NCI-H1417 (cell line): ENCODE measurements around the gene GFAP.

Source experiments
- DNase-seq, 3 experiments: peaks; one replicate each; lab custom pipeline; 2025; lab: John Stamatoyannopoulos, UW

GFAP gene

DNA sequence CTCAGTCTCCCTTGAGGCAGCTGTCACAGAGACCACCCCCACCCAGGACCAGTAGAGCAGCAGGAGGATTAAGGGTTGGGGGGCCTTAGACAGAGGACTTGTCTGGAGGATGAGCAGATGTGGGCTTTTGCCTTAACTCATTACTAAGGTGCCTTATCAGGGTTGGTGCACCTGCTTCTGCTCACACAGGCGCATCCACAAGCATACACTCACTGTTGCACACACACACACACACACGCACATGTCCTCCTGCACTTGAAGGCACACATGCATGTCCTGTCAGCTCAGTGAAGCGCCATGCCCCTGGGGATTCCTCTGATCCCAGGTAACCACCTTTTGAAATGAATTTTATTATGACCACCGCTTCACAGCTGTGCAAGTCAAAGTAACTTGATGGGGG, 1.2 kb downstream of the GFAP start:
- DNase-seq = peak in 2 of 3 experiments; percentile 18 to 55

DNA sequence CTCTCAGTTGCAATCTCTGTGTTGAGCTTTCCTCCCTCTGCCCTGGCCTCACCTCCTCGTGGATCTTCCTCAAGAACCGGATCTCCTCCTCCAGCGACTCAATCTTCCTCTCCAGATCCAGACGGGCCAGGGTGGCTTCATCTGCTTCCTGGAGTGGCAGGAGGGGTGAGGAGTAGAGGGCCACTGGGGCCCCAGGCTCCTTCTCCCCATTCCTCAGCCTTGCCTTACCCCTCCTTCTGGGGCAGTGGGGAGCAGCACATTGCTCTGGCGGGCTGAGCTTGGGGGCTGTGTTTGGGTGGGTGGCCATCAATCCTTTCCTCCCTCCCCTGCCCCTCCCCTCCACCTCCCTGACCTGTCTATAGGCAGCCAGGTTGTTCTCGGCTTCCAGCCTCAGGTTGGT, 1.6 kb downstream of the GFAP start:
- DNase-seq = no peak

DNA sequence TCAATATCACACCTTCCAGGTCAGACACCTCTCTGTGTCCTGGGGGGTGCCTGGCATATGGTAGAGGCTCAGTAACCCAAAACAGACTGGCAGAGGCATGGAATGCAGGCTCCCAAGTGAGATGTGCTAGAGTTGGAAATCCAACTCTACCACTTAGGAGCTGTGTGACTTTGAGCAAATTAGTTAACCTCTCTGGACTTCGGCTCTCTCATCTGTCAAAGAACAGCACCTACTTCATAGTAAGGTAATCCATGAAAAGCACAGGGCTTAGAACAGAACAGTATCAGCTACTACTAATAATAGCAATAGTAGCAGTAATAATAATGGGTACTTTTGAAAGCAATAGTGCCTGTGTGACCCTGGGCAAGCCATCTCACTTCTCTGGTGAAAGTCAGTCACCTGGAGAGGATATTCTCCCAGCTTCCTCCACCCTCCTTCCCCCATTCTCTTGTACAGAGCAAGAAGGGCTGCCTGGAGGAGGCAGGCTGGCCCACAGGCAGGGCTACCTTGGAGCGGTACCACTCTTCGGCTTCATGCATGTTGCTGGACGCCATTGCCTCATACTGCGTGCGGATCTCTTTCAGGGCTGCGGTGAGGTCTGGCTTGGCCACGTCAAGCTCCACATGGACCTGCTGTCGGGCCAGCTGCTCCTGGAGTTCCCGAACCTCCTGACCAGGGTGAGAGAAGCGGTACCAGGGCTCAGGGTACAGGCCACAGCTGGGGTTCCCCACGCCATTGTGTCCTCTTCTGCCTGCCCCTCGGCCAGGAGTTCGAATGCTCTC, 2.3 kb downstream of the GFAP start:
- DNase-seq = no peak

DNA sequence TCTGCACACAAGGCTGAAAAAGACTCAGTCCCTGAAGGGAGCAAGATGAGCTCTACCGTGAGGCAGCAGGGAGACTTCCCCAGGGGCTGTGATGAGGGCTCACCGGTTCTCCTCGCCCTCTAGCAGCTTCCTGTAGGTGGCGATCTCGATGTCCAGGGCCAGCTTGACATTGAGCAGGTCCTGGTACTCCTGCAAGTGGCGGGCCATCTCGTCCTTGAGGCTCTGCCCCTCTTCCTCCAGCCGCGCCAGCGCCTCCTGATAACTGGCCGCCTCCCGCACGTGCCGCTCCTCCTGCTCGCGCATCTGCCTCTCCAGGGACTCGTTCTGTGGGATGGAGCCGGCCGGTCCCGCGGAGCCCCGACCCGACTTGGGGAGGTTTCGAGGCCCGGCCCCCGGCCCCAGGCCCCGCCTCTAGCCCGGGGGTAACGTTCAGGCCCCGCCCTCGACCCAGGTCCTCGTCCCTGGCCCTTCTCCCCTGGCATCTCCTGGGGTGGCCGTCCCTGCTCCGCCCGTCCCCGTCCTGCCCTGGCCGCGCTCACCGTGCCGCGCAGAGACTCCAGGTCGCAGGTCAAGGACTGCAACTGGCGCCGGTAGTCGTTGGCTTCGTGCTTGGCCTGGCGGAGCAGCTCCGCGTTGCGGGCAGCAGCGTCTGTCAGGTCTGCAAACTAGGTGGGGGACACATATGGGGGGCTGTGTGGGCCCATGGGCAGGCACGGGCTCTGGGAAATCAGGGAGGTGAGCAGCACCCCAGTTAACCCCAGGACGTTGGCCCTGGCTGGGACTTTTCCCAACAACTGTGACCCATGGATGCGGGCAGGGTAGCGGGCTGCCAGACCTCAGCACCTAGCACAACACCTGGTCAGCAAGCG, 3.9 kb downstream of the GFAP start:
- peak in 2 of 3 experiments; percentile 42 to 65 for DNase-seq

DNA sequence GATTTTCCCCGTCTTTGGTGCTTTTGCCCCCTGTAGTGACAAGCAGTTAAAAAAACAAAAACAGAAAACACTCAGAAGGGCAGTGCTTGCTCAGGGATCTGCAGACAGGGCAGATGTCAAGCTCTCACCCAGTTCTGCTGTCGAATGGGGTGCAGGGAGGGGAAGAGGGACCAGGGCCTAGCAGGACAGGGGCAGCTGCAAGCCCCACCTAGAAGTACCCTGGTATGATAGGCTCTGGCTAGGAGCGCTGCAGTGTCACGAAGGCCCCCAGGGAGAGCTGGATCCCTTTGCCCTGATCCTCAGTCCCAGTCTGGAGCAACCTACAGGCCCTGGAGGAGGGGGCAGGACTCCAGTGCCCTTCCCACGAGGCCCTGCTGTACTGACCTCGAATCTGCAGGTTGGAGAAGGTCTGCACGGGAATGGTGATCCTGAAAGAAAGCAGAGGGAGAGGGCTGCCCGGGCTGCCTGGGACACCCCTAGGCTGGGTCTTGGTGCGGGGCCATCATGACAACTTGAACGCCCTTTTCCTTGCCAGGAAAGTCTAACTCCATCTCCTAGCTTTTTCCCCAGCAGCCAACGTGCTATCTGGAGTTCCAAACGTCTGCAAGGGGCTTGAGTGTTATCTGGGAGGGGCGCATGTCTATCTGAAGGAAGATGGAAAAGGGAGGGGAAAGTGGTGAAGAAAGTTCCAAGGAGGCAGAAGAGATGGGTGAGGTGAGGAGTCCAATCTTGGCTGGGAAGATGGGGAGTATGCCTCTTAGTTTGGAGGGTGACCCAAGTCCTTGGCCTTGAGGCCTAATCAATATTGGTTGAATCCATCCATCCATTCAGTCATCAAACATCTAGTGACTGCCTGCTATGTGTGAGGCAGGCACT, 4.8 kb downstream of the GFAP start:
- no peak for DNase-seq

DNA sequence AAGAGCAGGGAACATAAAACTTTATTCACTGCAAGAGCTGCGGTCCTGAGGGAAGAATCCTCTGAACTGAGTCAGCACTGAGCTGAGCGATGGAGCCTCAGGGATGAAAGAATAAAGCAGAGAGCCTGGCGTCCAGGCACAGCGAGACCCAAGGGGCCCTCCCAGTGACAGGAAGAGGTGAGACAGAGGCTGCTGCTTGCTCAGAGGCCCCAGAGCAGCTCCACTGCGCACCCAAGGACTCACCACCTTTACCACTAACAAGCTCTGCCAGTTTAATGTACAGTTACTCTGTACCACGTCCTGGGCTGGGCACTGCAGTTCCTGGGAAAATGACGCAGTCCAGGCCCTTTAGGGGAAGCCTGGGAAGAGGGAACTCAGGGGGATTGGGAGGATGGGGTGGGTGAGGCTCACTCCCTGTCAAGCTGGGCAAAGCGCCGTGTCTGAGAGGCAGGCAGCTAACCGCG, 5.6 kb downstream of the GFAP start:
- DNase-seq = no peak

DNA sequence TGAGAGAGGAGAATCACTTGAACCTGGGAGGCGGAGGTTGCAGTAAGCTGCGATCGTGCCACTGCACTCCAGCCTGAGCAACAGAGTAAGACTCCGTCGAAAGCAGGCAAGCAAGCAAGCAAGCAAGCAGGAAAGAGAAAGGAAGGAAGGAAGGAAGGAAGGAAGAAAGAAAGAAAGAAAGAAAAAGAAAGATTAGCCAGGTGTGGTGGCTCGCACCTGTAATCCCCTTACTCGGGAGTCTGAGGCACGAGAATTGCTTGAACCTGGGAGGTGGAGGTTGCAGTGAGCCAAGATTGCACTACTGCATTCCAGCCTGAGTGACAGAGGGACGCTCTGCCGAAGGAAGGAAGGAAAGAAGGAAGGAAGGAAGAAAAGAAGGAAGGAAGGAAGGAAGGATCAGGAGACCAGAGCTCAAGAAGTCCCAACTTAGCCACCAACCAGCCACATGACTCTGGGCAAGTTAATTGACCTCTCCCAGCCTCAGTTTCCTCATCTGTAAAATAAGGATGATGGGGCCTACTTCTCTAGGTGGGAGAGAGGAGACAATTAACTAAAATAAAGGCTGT, 6.5 kb downstream of the GFAP start:
- DNase-seq = no peak

DNA sequence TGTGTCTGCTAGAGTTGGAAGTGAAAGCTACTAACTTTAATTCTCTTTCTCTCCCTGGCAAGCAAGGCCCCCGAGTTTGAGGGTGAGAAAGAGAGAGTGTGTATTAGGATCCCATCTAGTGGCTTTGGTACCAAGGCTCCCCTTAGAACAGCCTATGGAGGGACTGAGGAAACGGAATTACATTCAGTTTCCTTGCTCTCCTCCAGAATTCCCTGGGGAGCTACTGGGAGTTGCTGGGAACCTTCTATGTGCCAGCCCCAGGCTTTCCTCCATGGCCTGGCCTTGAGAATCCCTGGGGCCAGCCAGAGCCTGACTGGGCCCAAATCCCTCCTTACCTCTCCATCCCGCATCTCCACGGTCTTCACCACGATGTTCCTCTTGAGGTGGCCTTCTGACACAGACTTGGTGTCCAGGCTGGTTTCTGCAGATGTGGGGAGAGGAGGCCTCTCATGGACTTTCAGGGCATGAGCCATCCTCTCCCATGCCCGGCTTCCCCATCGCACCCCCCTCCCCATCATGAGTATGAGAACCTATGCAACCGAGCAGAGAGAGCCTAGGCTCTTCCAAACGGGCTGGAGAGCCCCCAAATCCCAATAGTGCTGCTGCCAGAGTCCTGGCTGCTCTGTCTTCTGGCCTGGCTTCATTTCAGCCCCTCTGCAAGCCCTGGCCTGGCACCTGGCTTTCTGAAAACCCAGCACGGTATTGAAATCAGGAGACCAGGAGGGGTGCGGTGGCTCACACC, 7.4 kb downstream of the GFAP start:
- no peak for DNase-seq

DNA sequence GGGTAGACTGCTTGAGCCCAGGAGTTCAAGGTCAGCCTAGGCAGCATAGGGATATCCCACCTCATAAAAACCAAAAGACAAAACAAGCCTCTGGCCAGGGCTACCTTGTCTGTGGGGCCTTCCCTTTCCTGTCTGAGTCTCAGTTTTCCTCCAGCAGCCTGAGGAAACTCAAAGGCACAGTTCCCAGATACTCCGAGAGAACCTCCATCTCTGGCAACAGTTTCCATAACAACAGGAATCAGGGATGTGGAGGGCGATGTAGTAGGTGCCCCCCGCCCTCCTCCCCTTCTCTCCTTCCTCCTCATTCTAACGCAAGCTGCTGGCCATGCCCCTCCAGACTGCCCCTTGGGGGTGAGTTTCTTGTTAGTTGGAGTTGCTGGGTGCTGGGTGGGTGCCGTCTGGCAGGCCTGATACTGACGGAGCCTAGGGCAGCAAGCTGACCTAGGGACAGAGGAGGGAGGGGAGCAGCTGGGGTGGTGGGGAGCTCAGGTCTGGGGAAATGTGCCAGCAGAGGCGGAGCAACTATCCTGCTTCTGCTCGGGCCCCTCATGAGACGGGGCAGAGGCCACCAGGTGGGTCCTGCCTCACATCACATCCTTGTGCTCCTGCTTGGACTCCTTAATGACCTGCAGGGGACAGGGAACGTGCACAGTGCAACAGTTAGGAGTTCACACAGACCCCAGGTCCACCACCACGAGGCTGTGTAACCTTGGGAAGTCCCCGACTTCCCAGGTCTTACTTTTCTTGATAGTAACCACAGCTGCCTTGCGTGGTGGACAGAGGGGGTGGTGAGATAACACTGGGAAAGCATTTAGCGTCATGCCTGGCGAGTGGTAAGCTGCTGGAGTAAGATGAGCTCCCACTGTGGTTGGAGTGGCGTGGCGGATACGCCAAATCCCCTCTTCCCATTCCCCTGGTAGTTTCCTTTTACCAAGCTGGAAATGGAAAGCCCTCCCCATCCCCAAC, 8.3 kb downstream of the GFAP start:
- no peak for DNase-seq

DNA sequence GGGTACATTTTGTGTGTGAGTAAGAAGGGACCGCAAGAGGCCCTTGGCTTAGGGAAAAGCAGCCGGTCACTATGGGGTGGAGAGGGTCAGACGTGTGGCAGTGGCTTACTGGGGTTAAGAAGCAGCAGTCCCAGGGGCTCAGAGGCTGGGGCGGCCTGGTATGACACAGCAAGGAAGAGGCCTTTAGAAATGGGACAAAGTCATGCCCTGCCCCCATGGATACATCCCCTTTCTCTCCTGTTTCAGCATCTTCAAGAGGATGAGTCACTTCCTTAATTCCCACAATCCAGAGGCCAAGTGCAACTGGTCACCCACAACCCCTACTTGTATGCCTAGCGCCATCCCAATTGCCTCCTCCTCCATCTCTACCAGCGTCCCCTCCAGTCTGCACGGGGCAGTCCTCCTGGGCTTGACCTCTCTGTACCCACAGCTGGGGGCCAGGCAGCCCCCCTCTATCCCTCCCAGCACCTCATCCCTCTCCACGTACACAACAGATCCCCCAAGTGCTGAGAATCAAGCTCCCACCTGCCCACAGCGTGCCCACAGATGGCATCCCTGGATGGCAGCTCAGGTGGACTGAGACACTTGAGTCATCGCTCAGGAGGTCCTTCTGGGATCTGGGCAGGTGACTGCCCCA, 9.2 kb downstream of the GFAP start:
- DNase-seq = no peak

DNA sequence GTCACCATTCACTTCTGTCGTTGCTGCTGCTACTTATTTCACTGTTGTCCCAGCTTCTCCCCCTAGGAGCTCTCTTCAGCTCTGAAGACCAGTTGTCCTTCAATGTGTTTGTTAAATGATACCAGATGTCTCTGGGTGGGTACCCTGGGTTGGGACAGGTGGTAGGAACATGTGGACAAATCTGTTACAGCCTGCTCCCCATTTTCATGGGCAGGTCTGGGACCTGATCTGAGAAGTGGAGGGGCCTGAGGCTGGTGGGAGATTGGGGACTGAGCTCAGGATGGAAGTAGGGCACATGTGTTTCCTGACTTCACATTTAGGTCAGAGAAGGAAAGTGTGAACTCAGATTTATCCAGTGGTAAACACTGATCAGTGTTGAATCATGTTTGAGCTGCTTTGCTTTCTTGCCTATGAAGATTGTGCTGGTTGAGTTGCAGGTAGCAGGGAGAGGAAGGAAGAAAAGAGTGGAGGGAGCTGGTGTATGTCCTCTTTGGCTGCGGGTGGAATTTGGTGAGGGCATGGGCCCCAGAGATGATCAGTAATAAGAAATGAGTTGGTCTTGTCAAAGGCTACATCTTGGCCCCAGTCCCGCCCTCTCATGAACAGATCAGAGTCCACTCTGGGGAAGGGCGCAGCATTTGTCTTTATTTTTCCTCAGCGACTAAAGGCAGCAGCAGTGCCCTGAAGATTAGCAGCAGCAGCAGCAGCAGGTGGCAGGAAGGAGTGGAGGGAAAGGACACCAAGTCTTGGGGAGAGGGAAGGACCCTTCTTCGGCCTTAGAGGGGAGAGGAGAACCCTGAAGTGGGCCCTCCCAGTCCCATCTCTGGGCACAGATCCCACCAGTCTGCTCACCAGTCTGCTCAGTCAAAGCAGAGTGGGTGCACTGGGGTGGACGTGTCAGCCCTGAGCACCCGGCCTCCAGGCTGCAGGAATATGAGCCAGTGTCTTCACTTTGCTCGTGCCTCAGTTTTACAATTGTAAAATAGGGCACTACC, 10.0 kb downstream of the GFAP start:
- DNase-seq = no peak

DNA sequence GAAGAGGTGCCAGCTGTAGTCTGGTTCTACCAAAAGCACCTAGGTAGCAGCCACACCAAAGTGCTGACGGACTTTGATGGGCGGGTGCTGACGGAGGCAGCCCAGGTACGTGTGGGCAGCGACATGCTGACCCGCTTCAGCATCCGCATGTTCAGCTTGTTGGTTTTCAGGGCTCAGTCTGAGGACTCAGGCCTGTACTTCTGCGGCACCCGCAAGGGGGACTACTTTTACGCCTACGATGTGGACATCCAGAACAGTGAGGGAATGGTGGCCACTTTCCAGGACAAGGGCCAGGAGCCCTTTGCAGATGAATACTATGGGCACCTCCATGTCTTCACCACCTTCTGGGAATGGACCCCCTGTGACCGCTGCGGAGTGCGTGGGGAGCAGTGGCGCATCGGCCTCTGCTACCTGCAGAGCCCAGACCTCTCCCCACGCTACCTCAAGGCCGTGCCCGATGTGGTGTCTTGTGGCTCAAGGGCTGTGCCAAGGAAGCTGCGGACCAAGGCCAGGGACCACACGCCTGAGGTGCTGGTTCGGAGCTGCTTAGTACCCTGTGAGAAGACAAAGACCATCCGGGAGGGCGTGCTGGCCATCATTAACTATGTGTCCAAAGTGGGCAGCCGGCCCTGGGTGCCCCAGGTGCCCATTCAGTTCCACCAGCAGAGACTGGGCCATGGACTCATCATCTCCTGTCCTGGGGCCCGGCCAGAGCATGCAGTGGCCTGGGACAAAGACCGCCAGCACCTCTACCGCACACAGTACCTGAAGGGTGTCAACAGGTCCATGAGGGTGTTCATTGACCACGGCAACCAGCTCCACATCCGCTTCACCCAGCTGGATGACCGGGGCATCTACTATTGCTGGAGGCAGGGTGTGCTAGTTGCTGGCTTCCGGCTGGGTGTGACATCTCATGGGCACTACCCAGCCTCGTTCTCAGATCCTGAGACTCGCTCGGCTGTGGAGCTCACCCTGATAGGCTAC, 11.0 kb downstream of the GFAP start:
- DNase-seq = no peak

DNA sequence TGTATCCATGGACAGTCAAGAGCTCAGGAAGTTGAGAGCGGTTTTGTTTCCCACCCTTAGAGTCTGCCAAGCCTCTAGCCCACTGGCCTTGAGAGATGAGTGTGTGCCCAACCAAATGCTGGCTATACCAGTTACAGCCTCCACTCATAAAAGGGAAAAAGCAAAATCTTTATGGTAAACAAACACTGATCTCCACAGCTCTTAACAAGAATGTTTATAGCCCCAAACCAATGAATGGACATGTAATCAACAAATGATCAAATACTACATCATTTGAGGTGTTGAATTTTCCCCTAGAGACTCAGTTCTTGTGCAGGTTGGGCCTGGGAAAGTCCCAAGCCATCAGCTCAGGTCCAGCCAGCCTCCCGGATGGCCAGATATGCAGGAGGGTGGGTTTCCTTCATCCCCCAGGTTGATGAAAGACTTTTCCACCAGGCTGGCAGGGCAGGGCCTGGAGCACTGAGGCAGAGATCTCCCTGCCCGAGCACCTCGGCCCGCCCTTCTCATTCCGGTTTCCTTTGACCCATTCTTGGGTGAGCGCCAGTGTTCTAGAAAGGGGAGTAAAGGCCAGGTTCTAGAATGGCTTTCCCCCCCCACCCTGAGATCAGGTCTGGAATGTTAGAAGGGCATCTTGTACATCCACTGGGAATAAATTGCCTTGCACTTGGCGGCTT, 12.2 kb downstream of the GFAP start:
- DNase-seq = no peak

DNA sequence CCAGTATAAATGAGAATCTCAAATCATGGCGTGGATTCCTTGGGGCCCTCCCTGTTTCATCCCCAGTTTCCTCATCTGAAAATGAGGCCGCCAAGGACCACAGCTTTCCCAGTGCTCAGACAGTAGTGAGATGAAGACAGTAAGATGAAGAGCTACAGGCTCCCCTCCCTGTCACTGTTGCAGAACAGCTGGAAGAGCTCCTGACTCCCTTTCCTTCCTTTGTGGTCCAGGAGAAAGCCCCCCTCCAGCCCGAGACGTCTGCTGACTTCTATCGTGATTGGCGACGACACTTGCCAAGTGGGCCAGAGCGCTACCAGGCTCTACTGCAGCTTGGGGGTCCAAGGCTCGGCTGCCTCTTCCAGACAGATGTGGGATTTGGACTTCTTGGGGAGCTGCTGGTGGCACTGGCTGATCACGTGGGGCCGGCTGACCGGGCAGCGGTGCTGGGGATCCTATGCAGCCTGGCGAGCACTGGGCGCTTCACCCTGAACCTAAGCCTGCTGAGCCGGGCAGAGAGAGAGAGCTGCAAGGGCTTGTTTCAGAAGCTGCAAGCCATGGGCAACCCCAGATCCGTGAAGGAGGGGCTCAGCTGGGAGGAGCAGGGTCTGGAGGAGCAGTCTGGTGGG, 13.1 kb downstream of the GFAP start:
- DNase-seq = no peak

DNA sequence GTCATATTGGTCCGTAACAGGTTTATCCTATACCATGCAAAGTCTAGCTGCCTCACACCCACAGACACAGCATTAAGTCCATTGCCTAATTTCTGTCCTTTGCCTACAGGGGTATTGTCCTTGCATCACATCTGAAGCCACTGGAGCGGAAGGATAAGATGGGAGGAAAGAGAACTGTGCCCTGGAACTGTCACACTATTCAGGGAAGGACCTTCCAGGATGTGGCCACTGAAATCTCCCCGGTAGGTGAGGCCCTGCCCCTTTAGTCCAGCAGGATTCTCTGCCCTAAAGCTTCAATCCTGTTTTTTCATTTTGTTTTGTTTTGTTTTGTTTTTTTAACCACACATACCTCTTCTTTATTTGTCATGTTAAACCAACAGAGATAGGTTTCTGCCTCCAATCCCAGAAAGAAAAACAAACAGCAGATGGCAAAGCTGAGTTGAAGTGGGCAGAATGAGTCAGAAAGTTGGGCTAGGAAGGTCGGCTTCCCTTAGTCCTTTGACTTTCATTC, 13.8 kb downstream of the GFAP start:
- no peak for DNase-seq

DNA sequence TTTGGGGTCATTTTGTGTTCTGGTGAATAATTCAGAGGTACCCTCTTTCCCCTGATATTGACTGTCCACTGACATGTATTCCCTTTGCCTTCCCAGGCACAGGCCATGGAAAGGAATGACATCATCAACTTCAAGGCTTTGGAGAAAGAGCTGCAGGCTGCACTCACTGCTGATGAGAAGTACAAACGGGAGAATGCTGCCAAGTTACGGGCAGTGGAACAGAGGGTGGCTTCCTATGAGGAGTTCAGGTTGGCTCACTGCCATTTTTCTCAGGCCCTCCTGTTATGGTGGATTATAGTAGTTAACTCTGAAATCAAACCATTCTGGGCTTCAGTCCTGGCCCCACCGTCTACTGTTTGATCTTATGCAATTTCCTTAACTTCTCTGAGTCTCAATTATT, 14.4 kb downstream of the GFAP start:
- no peak for DNase-seq
